ENCODE measurements around the gene EEPD1. TPM values are rescaled to one million over a fixed set of nuclear protein-coding genes. Genes with fewer than 3 reads are reported as not detected.

The EEPD1 gene
- total RNA-seq, 1 experiment from 2014 or later = 5.0 TPM

DNA sequence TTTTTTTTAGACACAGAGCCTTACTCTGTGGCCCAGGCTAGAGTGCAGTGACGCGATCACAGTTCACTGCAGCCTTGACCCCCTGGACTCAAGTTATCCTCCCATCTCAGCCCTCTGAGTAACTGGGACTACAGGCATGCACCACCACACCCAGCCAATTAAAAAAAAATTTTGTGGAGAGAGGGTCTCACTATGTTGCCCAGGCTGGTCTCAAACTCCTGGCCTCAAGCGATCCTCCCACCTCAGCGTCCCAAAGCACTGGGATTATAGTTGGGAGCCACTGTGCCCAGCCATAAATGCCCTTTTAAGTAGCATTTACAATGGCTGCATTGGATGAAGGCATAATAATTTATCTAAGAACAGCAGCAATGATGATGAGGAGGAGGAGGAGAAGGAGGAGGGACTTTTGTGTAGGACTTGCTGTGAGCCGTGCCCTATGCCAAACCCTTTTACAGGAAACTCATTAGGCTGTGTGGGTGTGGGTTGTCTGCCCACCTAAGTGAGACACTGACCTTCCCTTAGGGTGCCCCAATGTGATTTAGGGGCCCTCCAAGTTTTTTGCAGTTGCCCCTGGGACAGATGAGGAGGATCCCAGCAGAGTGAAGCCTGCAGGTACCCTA lies 51.1 kb downstream of the EEPD1 start:
- Mint-ChIP-seq H3K36me3 (ENCODE audit: insufficient read depth in 1 of 3, low read depth in 3 of 3) (no peaks in the 10 kb centered on the region), H3K4me1 (peaks cover 33 to 35% of the 10 kb centered on the region in 2 experiments), H3K4me3 (no peak overlapping the region), H3K9me3 (no peaks in the 10 kb centered on the region), H3K27ac (peak overlapping the region in 1 of 3 experiments; percentile 7; a peak in 1 of 7 replicates), H3K27me3 (ENCODE audit: low read depth) (no peaks in the 10 kb centered on the region)
- Histone ChIP-seq H2BK12ac (ENCODE audit: insufficient read length, low read depth, low read length) (no peak overlapping the region), H3K4me1 (ENCODE audit: insufficient read depth, low read length) (peaks cover 4% of the 10 kb centered on the region; the same call in 1 of the 2 replicates), H3K18ac (ENCODE audit: insufficient read length, low read depth, low read length) (no peak overlapping the region), H3K9ac (ENCODE audit: extremely low read depth, insufficient read length, low read length) (no peak overlapping the region), H2BK120ac (ENCODE audit: low read depth, low read length, poor library complexity, severe bottlenecking) (no peak overlapping the region), H4K91ac (ENCODE audit: insufficient read length, low read depth, low read length) (no peak overlapping the region), H2BK20ac (ENCODE audit: low read depth, low read length, poor library complexity, severe bottlenecking) (no peak overlapping the region), H3K23me2 (ENCODE audit: insufficient read length, low read depth, low read length, poor library complexity, severe bottlenecking) (no peaks in the 10 kb centered on the region), H4K20me1 (ENCODE audit: control insufficient read depth, insufficient read depth, insufficient read length) (no peaks in the 10 kb centered on the region), H3K79me2 (ENCODE audit: insufficient read depth, low read length) (no peaks in the 10 kb centered on the region), H3K27ac (ENCODE audit: insufficient read length, low read depth, low read length) (no peak overlapping the region), H3K27me3 (ENCODE audit: insufficient read depth, low read length) (no peaks in the 10 kb centered on the region), H2AK5ac (ENCODE audit: insufficient read length, low read length) (no peak overlapping the region), H3K23ac (ENCODE audit: insufficient read length, low read depth, low read length) (no peak overlapping the region), H3K56ac (ENCODE audit: insufficient read length, low read depth, low read length) (no peak overlapping the region), H4K5ac (ENCODE audit: insufficient read length, low read depth, low read length) (no peak overlapping the region), H2BK5ac (ENCODE audit: insufficient read length, low read length) (no peak overlapping the region), H2AFZ (ENCODE audit: low read length) (no peak overlapping the region), H3K4me2 (ENCODE audit: insufficient read depth, insufficient read length, low read length) (no peak overlapping the region), H3T11ph (ENCODE audit: low read length) (no peak overlapping the region), H4K8ac (replicated peaks; ENCODE audit: insufficient read length, low read depth, low read length) (no peak overlapping the region), H2BK15ac (ENCODE audit: low read depth, low read length) (no peak overlapping the region), H3K79me1 (ENCODE audit: insufficient read depth, low read depth, low read length, poor library complexity, severe bottlenecking) (no peaks in the 10 kb centered on the region), H3K9me3 (ENCODE audit: control insufficient read depth, low read depth, low read length) (no peaks in the 10 kb centered on the region), H3K4ac (ENCODE audit: low read depth, low read length) (no peak overlapping the region), H3K14ac (ENCODE audit: insufficient read depth, low read length) (no peak overlapping the region)
- TF ChIP-seq, protein P1, sequence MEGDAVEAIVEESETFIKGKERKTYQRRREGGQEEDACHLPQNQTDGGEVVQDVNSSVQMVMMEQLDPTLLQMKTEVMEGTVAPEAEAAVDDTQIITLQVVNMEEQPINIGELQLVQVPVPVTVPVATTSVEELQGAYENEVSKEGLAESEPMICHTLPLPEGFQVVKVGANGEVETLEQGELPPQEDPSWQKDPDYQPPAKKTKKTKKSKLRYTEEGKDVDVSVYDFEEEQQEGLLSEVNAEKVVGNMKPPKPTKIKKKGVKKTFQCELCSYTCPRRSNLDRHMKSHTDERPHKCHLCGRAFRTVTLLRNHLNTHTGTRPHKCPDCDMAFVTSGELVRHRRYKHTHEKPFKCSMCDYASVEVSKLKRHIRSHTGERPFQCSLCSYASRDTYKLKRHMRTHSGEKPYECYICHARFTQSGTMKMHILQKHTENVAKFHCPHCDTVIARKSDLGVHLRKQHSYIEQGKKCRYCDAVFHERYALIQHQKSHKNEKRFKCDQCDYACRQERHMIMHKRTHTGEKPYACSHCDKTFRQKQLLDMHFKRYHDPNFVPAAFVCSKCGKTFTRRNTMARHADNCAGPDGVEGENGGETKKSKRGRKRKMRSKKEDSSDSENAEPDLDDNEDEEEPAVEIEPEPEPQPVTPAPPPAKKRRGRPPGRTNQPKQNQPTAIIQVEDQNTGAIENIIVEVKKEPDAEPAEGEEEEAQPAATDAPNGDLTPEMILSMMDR (conservative IDR thresholded peaks at IDR 0.05) = no peak
- no CpG with 5 or more reads among the region's 5 CpGs for WGBS (ENCODE audit: extremely low coverage, insufficient read length, low lambda C conversion rate)
- no peak for DNase-seq

Data from H9 (cell line).